ENCODE measurements around the gene PIK3C2G.

PIK3C2G gene

DNA sequence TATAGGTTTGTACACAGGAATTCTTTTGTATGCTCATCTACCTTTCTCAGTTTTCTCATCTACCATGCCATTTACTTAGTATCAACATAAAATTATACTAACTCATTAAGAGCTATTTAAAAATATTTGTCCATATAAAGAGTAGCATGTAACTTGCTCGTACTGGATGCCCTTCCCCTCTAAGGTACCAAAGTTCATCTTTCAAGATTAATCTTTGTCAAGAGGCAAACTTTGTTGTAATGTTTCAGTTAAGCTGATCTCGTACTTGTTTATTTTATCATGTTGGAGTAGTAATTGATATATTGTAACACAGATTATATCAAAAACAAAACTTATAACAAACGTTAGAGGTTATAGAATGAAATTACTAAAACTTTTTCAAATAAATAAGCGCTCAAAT is 128.5 kb downstream of the PIK3C2G start:
- TF ChIP-seq ZNF274 (IDR thresholded peaks at IDR 0.05; ENCODE audit: low read depth, low read length) = no peak

DNA sequence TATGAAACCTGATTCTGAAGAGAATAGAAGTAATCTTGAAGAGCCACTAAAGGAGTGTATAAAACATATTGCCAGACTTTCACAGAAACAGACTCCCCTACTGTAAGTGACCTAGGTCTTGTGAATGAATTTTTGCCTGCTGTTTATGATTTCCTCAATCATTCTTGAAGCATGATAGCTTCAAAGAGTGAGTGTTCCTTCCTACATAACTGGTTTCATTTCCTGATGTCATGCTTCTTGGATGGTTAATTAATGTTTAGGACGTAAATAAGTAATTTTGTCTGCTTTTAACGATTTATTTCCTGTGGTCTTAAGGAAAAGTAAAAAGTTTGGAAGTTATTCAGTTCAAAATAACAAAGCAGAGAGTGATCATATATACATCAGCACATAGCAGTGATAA is 129.8 kb downstream of the PIK3C2G start:
- H3K4me3 ChIP-seq (ENCODE audit: low read length) = no peak overlapping the region
- TF ChIP-seq ZNF274 (IDR thresholded peaks at IDR 0.05; ENCODE audit: low read depth, low read length) = no peak

More for the DNA sequence above, 128.5 kb downstream of the PIK3C2G start:
- no peak overlapping the region for H3K4me3 ChIP-seq (ENCODE audit: low read length)

DNA sequence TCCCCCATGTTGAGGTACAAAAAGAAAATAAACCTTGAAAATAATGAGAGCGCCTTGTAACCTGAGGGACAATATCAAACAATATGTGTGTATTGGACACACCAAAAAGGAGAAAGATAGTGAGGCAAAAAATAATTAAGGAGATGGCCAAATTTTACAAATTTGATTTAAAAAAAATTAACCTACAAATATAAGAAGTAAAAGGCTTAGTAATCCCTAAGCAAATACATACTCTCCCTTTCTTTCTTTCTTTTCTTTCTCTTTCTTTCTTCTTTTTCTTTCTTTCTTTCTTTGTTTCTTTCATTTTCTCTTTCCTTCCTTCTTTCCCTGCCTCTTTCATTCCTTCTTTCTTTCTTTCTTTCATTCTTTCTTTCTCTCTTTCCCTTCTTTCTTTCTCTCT is 133.4 kb downstream of the PIK3C2G start:
- no peak overlapping the region for H3K4me3 ChIP-seq (ENCODE audit: low read length)
- TF ChIP-seq ZNF274 (IDR thresholded peaks at IDR 0.05; ENCODE audit: low read depth, low read length) = no peak

DNA sequence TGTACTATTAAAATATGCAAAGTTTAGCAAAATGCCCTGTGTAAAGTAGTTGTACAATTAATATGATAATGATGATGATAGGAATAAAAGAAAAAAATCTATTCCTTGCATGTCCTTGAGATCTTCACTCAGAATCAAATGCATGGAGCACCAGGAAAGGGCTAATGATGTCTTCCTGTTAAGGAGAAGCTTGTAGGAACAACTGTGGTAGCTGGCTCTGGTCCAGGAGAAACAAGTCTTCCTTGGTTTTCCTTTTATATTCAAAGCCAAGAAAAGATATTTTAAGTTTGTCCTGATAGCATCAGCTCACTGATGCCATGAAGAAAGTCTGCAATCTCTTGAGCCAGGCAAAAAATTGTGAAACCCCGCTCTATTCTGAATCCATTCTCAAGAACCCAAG is 138.9 kb downstream of the PIK3C2G start:
- no peak for TF ChIP-seq ZNF274 (IDR thresholded peaks at IDR 0.05; ENCODE audit: low read depth, low read length)
- H3K4me3 ChIP-seq (ENCODE audit: low read length) = no peak overlapping the region

DNA sequence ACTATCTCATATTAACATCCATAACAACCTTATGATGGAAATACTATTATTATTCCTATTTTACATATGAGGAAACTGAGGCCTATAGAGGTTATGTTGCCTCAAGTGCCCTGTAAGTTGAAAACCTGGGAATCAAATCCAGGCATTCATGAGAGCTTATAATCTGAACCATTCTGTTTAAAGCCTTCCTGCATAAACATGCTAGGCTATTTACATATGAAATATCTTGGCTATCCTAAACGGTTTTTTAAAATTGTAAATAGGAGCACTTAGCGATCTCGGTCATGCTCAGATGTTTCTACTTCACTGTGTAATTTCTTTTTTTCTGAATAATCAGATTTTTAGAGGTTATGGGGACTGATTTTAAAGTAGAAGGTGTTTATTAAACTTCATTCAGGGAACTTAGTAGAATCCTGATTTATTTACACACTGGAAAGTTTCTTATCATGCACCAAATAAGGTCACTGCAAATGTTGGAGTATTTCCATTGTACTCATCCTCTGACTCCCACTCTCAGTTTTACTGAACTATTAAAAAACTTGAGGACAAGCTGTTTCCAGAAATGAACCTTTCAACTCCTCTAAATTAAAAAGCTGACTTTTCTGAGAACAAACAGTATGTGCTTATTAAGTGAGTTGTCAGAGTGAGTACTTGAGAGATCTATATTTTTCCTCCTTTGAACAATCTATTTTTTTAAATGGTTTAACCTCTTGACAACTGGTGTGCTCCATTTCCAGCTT is 141.7 kb downstream of the PIK3C2G start:
- no peak for TF ChIP-seq ZNF274 (IDR thresholded peaks at IDR 0.05; ENCODE audit: low read depth, low read length)
- no peak overlapping the region for H3K4me3 ChIP-seq (ENCODE audit: low read length)

DNA sequence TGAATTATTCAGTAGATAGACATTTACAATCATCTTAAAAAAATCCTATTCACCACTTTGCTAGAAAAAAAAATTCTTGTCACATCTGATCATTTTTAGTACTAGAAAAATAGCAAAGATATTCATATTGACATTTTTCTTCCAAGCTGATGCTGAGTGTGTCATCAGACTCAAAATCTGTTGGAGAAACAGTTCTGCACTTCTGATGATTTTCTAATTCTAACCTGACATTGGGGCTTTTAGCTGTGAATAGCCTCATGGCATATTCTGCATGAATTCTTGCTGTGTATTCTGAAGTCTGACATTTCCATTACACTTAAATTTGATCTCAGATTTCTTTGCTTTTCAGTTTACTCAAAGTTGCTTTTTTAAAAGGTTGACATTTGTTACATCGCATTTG is 150.1 kb downstream of the PIK3C2G start:
- TF ChIP-seq ZNF274 (IDR thresholded peaks at IDR 0.05; ENCODE audit: low read depth, low read length) = no peak
- no peak overlapping the region for H3K4me3 ChIP-seq (ENCODE audit: low read length)

DNA sequence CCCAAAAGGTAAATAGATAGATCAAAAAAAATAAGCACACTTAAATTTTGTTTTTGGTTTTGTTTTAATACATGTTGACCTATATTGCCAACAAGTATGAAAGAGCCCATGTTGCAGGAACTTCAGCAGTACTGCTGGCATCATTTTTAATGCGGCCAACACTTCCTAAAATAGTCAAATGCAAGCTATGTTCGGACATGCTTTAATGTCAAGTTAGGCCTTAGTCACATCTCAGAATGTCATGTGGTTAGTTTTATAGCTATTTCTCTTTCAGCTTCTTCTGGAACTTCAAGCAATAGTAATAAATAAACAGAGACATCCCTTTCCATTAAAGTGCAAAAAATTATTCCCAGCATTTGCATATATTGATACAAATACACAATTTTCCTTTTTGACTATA is 153.4 kb downstream of the PIK3C2G start:
- H3K4me3 ChIP-seq (ENCODE audit: low read length) = no peak overlapping the region
- no peak for TF ChIP-seq ZNF274 (IDR thresholded peaks at IDR 0.05; ENCODE audit: low read depth, low read length)

DNA sequence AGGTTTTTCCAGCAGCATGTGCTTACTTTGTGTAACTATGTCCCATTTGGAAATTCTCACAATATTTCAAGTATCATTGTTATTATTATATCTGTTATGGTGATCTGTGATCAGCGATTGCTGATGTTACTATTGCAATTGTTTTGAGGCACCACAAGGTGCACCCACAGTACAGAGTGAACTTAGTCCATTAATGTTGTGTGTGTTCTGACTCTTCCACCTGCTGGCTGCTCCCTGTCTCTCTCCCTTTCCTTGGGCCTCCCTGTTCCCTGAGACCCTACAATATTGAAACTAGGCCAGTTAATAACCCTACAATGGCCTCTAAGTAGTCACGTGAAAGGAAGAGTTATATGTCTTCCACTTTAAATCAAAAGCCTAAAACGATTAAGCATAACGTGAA is 153.9 kb downstream of the PIK3C2G start:
- TF ChIP-seq ZNF274 (IDR thresholded peaks at IDR 0.05; ENCODE audit: low read depth, low read length) = no peak

DNA sequence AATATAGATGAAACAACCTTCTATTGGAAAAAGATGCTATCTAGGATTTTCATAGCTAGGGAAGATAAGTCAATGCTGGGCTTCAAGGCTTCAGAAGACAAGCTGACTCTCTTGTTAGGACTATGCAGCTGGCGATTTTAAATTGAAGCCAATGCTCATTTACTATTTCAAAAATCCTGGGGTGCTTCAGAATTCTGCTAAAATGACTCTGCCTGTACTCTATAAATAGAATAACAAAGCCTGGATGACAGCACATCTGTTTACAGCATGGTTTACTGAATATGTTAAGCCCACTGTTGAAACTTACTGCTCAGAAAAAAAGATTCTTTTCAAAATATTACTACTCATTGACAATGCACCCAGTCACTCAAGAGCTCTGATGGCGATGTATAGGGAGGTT is 155.1 kb downstream of the PIK3C2G start:
- no peak for TF ChIP-seq ZNF274 (IDR thresholded peaks at IDR 0.05; ENCODE audit: low read depth, low read length)
- H3K4me3 ChIP-seq (ENCODE audit: low read length) = no peak overlapping the region

More for the DNA sequence above, 153.9 kb downstream of the PIK3C2G start:
- no peak overlapping the region for H3K4me3 ChIP-seq (ENCODE audit: low read length)

DNA sequence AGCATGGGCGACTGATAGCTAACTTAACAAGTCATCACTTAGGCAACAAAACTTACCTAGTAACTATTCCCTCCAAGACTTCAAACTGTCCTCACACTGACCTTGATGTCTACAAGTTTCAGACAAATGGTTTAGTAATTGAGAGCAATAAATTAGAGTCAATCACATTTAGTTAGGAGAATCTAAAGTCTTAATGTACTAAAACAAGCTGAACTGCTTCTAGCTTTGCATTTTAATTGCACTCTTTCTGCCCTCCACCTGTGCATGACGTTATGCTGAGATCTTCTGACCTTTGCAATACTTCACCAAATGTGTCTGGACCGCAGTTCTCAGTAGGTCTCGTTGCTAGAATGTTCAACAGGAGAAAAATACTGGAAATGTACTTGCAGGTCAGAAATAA is 158.0 kb downstream of the PIK3C2G start:
- H3K4me3 ChIP-seq (ENCODE audit: low read length) = no peak overlapping the region
- TF ChIP-seq ZNF274 (IDR thresholded peaks at IDR 0.05; ENCODE audit: low read depth, low read length) = no peak

DNA sequence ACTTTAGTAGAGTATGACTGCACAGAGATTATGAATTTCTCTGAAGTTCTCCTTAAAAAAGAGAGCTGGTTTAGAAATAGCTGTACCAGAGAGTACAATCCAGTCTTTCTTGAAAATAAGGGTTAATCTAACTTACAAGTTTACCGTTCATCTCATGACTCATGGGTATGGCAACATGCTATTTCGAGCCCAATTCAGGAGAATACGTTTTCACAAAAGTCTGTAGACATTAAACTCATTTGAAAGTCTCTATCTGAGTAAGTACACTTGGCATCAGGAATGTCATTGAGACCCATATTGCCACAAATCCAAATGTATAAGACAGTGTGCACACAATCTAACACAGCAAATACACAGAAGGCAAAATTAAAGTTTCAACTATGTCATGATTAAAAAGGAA is 160.5 kb downstream of the PIK3C2G start:
- no peak for TF ChIP-seq ZNF274 (IDR thresholded peaks at IDR 0.05; ENCODE audit: low read depth, low read length)
- no peak overlapping the region for H3K4me3 ChIP-seq (ENCODE audit: low read length)

DNA sequence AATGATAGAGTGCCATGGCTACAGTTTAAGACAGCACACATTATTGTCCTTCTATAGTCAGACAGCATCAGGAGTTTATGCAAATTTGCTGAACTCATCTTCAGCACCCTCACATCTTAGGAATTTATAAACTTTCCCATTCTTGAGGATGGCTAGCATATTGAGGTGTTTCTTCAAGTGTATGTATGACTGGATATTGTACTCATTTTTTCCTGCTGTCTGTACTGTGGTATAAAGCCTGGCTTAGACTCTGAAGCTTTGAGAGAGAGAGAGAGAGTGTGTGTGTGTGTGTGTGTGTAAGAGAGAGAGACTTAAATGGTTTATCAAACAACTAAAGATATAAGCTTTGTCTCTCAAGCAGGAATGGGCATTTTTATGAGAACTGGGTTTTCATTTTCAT is 161.6 kb downstream of the PIK3C2G start:
- no peak for TF ChIP-seq ZNF274 (IDR thresholded peaks at IDR 0.05; ENCODE audit: low read depth, low read length)

DNA sequence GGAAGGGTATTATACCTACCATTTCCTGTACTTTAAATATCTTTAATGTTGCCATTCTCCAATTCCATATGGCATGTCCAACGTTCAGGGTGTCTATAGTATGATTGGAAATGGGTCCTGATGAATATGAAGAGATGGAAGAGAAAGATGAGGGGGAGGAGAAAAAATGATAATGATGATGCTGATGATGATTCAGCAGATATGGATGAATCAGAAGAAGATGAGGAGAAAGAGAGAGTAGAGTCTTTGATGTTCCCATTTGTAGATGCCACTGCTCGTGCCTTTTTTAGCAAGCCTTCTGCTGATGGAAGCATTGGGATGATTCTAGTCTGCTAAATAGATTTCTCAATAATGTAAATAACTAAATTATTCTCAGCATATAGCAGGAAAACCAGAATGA is 163.5 kb downstream of the PIK3C2G start:
- no peak overlapping the region for H3K4me3 ChIP-seq (ENCODE audit: low read length)
- TF ChIP-seq ZNF274 (IDR thresholded peaks at IDR 0.05; ENCODE audit: low read depth, low read length) = no peak

More for the DNA sequence above, 161.6 kb downstream of the PIK3C2G start:
- no peak overlapping the region for H3K4me3 ChIP-seq (ENCODE audit: low read length)

DNA sequence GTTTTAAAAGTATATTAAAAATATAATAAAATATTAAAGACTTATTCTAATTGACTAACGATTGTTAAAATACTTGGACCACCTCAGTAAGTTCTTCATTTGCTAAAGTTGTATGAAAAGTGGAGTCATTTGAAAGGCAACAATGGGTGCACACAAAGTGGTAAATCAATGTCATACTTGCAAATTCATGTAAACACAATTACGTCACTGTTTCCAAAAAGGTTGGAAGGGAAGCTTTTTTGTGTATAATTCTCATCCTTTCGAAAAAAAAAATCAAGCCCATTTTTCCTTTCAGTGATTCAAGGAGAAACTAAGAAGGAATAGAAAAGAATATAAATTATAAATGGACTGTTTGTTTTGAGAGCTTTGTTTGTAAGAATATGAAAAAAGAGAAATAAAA is 166.2 kb downstream of the PIK3C2G start:
- H3K4me3 ChIP-seq (ENCODE audit: low read length) = no peak overlapping the region
- TF ChIP-seq ZNF274 (IDR thresholded peaks at IDR 0.05; ENCODE audit: low read depth, low read length) = no peak

DNA sequence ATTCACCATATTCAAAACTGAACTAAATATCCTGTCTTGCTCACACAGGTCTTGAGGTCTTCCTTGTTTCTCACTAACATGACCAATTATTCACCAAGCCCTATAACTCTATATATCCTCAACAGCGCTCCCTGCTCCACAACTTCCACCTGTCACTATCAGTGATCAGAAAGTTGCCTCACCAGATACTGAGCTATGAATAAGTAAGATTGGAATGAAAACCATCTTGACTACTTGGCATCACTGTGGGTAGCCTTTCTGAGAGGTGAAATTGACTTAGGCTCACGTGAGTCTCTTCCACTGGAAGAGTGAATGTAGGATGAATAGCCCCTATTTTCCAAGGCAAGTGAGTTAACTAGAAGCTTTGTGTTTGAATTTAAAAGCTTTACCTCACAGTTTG is 167.1 kb downstream of the PIK3C2G start:
- no peak for TF ChIP-seq ZNF274 (IDR thresholded peaks at IDR 0.05; ENCODE audit: low read depth, low read length)
- no peak overlapping the region for H3K4me3 ChIP-seq (ENCODE audit: low read length)

DNA sequence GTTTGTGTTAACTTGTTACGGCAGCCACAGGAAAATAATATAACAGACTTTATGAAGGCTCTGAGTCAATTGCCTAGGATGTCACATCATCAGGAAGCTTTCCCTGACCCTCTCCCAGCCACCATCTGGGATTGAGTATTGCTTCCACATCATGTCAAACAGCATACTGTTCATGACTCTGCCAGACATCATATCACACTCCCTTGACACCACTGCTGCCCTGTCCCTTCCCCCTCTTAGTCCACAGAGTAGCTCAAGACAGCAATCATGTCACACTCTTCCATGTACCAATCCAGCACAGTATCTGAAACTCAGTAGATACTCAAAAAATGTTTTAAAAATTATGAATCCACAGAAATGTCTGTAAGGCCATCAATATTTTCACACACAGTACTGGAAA is 168.0 kb downstream of the PIK3C2G start:
- TF ChIP-seq ZNF274 (IDR thresholded peaks at IDR 0.05; ENCODE audit: low read depth, low read length) = no peak

More for the DNA sequence above, 168.0 kb downstream of the PIK3C2G start:
- no peak overlapping the region for H3K4me3 ChIP-seq (ENCODE audit: low read length)
